Activated T-cell treated with anti-CD3 and anti-CD28 coated beads for 4 hours (primary cell): ENCODE data around the gene DNAH14.
"Not testable (repeated sequence)": the region's sequence is repeated elsewhere in the genome, so short reads cannot be mapped to it uniquely, and the experiment has no call there.

Source experiments
- DNase-seq: peaks from one replicate; pipeline ENCODE4 v3.0.0-alpha.2; 2020

The DNAH14 gene

DNA sequence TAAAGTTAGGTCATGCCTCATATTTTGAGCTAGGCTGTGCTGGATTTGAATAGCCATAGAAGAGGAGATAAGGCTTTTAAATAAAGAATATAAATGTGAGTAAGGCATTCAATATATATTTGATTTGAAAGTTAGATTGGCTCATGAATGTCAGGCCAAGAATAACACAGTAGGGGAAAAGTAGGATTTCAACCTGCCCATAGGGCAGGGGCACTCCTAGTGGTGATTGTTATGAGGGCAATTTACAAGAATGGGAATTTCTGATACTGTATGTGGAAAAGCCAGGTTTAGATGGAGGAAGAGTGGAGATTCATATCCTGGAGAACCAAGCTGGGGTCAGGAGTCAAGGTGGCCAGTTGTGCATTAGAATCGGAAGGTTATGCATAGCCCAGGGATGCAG, 74.9 kb downstream of the DNAH14 start:
- DNase-seq: no peak

DNA sequence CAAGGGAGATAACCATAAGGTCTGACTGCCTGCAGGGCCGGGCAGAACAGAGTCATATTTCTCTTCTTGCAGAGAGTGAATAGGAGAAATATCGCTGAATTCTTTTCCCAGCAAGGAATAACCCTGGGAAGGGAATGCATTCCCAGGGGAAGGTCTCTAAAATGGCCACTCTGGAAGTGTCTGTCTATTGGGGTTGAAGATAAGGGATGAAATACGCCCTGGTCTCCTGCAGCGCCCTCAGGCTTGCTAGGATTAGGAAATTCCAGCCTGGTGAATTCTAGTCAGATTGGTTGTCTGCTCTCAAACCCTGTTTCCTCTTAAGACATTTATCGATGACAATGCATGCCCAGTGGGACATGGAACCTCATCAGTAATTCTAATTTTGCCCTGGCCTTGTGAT, 76.9 kb downstream of the DNAH14 start:
- not testable (repeated sequence) for DNase-seq

- DNase-seq: not testable (repeated sequence)
Observed at GRCh38 chr1:225008050-225008449, 78.6 kb downstream of the DNAH14 start.

GRCh38 chr1:225021037-225021436, 91.6 kb downstream of the DNAH14 start:
- no peak for DNase-seq

GRCh38 chr1:225026701-225027100, 97.2 kb downstream of the DNAH14 start:
- DNase-seq: no peak

- DNase-seq: not testable (repeated sequence)
Observed at GRCh38 chr1:225036441-225036840, 107.0 kb downstream of the DNAH14 start.

GRCh38 chr1:225042263-225042662, 112.8 kb downstream of the DNAH14 start:
- DNase-seq: no peak

DNA sequence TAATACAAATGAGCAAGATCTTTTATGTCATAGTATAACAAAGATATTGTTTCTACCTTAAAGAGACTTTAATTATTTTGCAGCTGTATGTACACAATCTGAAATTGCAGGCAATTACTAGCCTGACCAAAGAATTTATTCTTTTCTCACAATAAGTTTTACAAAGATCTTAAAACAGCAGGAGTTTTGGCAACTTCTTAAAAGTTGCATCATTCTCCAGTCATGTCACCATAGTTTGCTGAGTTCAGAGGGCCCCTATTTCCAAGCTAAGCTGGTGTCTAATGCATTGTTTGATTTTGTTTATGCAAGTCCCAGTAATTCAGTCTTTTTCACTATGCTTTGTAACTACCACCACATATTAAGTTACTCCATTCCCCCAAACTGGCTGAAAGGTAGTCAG, 114.8 kb downstream of the DNAH14 start:
- DNase-seq: no peak

DNA sequence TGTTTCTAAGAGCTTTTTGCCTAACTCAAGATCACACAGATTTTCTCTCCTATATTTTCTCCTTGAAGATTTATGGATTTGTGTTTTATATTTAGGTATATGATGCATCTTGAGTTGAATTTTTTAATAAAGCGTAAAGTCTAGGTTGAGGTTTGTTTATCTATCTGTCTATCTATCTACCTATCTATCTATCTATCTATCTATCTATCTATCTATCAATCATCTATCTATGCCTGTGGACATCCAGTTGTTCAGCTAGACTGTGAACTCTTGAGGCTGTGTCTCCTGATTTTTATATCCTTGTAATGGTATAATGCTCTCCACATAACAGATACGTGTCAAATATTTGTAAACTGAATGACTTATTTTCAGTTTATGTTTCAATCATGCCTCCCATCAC, 120.1 kb downstream of the DNAH14 start:
- no peak for DNase-seq

DNA sequence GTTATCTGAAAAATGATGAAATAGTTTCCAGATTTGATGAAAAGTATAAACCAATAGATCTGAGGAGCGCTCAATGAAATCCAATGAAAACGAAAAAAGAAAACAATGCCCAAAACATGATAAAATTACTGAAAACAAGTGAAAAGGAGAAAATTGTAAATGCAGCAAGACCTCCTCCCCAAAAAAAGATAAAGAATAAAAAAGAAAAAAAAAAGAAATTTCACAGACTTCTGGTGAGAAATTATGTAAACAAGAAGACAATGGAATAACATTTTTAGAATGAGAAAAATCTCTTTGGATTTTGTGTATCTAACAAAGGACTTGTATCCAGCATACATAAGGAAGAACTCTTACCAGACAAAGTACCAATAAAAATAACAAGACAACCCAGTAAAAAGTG, 134.2 kb downstream of the DNAH14 start:
- no peak for DNase-seq

DNA sequence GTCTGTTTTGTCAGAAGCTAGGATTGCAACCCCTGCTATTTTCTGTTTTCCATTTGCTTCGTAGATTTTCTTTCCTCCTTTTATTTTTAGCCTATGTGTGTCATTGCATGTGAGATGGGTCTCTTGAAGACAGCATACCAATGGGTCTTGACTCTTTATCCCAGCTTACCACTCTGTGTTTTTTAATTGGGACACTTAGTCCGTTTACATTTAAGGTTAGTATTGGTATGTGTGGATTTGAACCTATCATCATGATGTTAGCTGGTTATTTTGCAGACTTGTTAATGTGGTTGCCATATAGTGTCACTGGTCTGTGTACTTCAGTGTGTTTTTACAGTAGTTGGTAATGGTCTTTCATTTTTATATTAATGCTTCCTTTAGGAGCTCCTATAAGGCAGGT, 141.5 kb downstream of the DNAH14 start:
- no peak for DNase-seq

DNA sequence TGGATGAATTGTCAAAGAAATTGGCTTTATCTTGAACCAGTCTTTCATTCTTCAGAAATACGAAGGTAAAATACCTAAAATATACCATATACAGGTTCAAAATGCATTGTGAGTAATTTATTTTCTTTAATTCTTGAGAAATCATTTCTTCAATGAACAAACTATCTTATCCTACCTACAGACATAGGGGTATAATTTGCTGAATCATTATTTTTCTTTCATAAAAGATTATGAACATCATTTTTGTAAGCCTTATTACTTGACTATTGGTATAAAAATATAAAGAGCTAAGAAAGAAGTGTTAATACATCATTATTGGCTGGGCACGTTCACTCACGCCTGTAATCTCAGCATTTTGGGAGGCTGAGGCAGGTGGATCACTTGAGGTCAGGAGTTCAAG, 167.7 kb downstream of the DNAH14 start:
- no peak for DNase-seq

- no peak for DNase-seq
Observed at GRCh38 chr1:225111000-225111399, 181.5 kb downstream of the DNAH14 start.

- DNase-seq: no peak
Observed at GRCh38 chr1:225113265-225113664, 183.8 kb downstream of the DNAH14 start.

DNA sequence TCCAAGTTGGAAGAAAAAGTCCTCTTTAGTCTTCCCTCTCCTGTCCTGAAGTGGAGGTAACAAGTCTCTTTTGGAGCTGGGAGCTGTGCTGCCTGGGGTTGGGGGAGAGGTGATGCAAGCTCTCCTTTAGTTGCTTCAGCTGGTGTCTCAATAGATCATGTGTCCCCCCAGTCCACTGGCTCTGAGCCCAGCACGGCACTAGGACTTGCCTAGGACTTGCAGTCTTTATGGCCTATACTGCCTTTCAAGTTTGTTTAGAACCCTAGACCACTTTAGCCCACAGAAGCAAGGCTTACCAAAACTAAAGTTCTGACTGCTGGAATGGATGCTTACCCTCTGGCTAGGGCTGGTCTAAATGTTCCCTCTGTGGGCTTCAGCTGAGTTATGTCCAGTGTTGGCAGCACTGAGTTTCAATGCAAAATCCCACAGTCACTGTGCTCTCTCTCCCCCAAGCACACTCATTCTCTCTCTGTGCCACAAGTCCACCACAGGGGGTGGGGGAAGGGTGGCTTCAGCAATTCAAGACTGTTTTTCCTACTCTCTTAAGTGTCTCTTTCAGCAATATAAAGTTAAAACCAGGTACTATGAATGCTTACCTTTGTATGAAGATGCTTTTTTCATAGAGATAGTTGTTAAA, 185.0 kb downstream of the DNAH14 start:
- DNase-seq: no peak

GRCh38 chr1:225119307-225119706, 189.8 kb downstream of the DNAH14 start:
- DNase-seq: no peak

DNA sequence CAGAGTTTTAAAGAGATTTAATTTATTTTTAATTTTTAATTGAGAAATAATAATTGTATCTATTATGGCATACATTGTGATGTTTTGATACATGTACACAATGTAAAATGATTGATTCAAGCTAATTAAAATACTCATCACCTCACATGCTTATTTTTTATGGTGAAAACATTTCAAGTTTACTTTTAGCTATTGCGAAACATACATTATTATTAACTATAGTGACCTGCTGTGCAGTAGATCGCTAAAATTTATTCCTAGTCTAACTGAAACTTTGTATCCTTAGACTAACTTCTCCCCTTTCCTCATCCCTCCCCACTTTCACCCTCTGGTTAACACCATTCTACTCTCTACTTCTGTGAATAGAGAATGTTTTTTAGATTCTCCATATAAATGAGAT, 191.6 kb downstream of the DNAH14 start:
- DNase-seq: no peak

- DNase-seq: no peak
Observed at GRCh38 chr1:225131869-225132268, 202.4 kb downstream of the DNAH14 start.

DNA sequence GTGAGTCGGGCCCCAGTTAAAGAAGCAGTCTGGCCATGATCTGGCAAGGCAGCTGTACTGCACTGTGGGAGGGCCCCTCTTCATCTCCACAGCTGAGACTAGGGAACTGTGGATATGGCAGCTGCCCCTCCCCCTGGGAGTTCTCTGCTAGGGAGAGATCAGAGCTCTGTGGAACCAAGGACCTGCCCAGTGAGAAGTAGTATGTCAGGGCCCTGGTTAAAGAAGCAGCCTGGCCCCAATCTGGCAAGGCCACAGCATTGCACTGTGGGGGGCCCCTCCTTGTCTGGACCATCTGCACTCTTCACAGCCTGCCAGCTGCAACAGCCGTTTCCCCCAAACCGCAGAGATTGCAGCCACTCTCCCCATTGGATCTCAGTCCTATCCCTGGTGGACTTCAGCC, 208.5 kb downstream of the DNAH14 start:
- no peak for DNase-seq

GRCh38 chr1:225143001-225143400, 213.5 kb downstream of the DNAH14 start:
- no peak for DNase-seq

DNA sequence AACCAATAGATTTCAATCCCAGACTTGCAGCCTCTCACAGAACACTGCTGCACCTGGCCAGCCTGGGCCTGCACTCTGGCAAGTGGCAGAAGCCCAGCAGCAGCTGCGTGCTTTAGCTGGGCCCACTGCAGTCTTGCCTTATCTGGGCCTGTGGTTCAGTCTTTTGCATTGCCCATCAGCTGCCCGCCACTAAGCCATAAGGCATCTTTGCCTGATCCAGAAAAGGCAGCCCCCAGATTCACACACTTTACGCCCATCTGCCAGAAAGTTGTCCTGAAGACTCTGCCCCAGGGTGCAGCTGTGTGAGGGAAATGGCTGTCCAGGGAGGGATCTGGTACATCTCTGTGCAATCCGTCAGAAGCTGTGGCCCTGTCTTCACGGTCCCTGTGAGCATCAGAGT, 217.0 kb downstream of the DNAH14 start:
- no peak for DNase-seq

- not testable (repeated sequence) for DNase-seq
Observed at GRCh38 chr1:225147791-225148190, 218.3 kb downstream of the DNAH14 start.

DNA sequence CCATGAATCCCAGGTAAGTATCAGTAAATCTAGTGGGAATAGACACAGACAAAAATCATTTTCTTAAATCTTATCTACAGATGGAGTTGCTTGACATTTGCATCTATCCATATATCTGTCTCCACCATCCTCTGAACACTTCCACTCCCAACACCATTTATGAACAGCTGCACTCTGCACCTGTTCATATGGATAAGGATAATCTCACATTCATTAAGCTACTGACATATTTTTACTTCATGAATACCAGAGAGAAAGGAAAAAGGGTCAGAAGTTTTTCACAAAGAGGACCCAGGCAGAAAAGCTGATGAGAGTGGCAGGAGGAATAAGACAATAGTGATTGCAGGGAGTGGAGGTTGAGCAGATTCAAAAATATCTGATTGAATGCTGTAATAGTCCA, 222.6 kb downstream of the DNAH14 start:
- DNase-seq: no peak

GRCh38 chr1:225155555-225155954, 226.1 kb downstream of the DNAH14 start:
- DNase-seq: no peak

DNA sequence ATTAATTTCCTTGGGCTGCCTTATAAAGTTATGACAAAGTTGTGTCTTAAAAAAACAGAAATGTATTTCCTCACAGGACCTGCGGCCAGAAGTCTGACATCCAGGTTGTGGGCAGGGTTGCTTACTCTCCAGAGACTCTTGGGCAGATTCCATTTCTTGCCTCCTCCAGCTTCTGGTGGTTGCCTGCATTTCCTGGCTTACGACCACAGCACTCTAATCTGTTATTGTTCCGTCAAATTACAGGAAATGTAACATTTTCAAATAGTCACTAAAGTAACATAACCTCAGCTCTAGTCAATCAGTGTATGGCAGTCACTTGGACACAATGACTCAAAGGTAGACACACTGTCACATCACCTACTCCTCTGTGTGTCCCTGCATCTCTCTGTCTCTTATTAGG, 226.8 kb downstream of the DNAH14 start:
- no peak for DNase-seq

DNA sequence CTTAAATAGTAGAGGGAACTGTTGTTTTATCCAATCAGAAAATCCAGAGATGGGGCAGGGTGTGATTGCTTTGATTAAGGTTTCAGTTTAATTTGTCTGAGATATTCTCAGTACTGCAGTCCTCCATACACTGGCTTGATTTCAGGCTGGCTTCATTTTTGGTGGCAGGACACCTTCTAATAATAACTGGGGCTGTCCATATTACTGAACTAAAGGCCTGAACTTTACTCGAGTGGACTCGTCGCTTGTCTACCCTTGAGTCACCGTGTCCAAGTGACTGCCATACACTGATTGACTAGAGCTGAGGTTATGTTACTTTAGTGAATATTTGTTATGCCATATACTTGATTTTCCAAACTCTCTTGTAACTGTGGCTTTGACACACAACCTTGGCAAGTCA, 228.8 kb downstream of the DNAH14 start:
- DNase-seq: no peak
